Activated CD4-positive, alpha-beta T cell treated with anti-CD3 and anti-CD28 coated beads, Interleukin-2, amount 50 U/mL, for 48 hours (primary cell): ENCODE data around the gene SGSM2.
A peak's percentile ranks its signal among the peaks of the same experiment; 100 is the strongest.

ENCODE experiments used
- DNase-seq, 2 experiments: peaks; one replicate each; pipeline ENCODE4 v3.0.0-alpha.2; 2020

Gene SGSM2

DNA sequence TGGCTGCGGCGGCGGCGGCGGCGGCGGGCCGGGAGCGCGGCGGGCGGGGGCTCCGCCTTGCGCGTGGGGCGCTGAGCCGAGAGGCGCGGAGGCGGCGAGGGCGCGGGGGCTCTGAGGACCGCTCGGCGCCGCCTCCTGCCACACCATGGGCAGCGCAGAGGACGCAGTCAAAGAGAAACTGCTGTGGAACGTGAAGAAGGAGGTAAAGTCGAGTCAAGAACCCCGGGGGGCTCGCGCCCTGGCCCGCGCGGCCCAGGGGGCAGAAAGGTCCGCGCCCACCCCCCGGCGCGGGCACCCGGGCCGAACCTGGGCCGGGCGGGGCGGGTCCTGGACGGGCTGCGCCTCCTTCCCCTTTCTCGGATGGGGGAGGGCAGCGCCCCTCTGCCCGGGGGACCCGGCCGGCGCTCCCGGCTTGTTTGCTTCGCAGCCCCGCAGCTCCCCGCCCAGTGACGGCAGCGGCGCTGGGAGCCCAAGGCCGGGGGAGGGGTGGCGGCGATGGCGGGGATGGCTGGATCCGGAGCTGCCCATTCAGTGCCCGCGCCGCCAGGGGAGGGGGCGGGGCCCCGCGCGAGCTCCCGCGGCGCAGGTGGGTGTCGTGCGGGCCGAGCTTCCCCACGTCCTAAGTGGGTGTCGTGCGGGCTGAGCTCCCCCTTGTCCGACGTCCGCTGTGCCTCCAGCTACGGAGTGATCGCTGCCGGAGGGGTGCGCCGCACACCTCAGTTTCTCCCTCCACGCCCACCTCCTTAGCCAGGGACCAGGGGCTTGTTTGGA is 428 bp downstream of the SGSM2 start:
- DNase-seq = peak; percentile 61 to 71

DNA sequence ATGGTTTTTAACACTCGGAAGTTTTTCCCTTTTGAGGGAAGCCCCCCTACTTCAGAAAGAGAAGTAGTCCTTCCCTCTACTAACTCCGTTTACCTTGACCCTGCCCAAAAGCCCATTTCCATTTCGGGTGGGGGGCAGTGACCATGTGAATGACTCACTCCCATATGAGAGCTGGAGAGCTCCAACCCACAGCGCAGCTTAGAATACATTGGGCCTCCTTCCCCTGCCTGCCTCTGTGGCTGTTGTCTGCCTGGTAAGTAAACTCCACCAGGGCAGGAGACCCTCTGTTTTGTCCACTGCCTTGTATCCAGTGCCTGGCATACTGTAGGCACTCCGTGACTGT is 985 bp downstream of the SGSM2 start:
- DNase-seq = peak in 1 of 2 experiments; percentile 11

DNA sequence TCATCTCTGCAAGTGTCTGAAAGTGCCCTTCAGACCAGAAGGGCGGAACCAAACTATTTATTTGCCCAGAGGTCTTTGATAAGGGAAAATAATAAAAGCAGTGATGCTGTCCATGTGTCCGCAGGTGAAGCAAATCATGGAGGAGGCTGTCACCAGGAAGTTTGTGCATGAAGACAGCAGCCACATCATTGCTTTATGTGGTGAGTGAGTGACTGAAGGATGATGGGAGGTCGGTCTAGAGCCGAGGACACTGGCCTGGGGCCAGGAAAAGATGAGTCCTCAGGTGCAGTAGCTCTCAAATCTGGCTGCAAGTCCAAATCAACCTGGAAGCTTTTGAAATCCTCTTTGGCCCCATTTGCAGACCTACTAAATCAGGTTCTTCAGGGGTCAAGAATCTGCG is 6.1 kb downstream of the SGSM2 start:
- DNase-seq = peak; percentile 56 to 68

- DNase-seq = no peak
Measured at GRCh38 chr17:2344528-2344927, 7.2 kb downstream of the SGSM2 start.

- no peak for DNase-seq
Measured at GRCh38 chr17:2346475-2346874, 9.2 kb downstream of the SGSM2 start.

DNA sequence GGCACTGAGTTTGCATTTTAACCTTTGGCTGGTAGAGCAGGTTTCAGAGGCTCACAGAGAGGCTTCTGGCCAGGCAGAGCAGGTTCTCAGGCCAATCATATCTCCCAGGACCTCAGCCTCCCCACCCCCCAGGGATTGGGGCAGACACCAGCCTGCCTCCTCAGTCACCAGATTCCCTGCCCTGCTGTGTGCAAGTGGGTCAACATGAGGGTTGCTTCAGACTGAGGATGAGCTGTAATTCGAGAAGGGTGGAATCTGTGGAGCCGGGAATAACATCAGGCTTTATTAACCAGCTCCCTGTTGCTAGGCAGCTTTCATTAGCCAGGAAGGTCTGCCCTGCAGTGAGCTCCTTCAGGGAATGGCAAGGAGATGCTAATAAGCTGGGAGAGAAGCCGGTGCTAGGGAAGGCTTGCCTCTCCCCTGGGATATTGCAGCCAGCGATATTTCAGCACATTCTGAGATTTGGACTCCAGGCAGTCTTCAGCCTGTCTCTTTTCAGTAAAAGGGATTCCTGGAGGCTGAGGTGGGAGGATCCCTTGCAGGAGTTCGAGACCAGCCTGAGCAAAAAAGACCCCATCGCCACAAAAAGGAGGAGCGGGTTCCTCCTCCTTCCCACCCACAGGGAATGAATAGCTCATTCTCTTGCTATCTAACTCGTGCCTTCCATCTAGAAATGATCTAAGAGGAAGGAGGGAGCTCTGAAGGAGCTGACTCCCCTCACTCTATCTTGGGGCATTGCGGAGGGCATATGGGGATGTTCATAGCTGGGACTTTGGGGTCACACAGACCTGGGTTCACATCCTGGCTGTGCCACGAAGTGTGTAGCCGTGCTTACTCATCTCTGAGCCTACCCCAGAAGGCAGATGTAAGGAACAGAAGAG is 10.7 kb downstream of the SGSM2 start:
- no peak for DNase-seq

- DNase-seq = no peak
Measured at GRCh38 chr17:2351269-2351668, 14.0 kb downstream of the SGSM2 start.

DNA sequence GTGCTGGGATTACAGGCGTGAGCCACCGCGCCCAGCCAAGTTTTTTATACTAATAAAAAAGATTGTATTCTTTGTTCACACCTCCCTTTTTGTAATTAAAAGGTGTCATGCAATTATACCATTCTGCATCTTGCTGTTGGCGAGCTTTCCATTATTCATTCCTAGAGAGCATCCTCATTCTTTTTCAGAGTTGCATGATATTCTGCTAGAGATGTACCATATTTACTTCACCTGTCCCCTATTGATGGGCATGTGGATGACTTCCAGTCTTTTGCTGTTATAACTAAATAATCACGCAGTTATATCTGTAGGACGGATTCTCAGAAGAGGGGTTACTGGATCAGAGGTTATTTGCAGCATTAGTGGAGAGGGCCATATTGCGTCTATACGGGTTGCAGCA is 17.0 kb downstream of the SGSM2 start:
- no peak for DNase-seq

DNA sequence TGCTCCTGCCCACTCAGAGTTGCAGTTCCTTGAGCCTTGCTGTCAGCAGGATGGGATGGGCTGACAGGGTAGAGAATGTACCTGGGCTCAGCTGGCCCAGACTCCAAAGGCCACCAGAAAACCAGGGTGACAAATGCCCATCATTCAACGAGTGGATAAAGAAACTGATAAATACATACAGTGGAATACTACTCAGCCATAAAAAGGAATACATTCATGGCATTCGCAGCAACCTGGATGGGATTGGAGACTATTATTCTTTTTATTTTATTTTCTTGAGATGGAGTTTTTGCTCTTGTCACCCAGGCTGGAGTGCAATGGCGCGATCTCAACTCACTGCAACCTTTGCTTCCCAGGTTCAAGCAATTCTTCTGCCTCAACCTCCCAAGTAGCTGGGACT is 19.9 kb downstream of the SGSM2 start:
- DNase-seq = no peak

GRCh38 chr17:2357931-2358434 is 20.7 kb downstream of the SGSM2 start:
- no peak for DNase-seq

- no peak for DNase-seq
Measured at GRCh38 chr17:2361010-2361760, 23.9 kb downstream of the SGSM2 start.

DNA sequence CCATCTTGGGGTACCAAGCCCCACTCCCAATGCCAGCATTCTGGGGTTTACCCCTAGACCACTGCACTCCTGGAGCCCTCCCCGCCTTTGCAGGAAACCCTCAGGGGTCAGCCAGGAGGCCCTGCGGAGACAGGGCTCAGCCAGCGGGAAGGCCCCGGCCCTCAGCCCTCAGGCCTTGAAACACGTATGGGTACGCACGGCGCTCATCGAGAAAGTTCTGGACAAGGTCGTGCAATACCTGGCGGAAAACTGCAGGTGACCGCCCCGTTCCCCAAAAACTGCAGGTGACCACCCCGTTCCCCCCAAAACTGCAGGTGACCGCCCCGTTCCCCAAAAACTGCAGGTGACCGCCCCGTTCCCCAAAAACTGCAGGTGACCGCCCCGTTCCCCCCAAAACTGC is 24.7 kb downstream of the SGSM2 start:
- no peak for DNase-seq

GRCh38 chr17:2362416-2362815 is 25.1 kb downstream of the SGSM2 start:
- DNase-seq = no peak

DNA sequence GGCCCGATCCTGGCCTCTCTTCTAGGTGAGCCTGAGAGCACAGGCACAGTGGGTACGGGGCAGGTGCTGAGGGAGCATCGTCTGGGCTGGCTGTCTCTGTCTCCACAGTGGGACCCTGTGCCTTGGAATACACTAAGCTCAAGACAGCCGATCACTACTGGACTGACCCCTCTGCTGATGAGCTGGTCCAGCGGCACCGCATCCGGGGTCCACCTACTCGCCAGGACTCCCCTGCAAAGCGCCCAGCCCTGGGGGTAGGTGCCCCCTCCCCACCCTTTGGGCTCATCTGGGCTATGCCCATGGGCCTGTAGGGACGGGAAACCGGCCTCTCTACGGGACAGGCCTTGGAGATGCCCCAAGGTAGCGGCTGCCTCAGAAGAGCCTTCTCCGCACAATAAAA is 25.6 kb downstream of the SGSM2 start:
- no peak for DNase-seq

- no peak for DNase-seq
Measured at GRCh38 chr17:2363318-2363717, 26.0 kb downstream of the SGSM2 start.

DNA sequence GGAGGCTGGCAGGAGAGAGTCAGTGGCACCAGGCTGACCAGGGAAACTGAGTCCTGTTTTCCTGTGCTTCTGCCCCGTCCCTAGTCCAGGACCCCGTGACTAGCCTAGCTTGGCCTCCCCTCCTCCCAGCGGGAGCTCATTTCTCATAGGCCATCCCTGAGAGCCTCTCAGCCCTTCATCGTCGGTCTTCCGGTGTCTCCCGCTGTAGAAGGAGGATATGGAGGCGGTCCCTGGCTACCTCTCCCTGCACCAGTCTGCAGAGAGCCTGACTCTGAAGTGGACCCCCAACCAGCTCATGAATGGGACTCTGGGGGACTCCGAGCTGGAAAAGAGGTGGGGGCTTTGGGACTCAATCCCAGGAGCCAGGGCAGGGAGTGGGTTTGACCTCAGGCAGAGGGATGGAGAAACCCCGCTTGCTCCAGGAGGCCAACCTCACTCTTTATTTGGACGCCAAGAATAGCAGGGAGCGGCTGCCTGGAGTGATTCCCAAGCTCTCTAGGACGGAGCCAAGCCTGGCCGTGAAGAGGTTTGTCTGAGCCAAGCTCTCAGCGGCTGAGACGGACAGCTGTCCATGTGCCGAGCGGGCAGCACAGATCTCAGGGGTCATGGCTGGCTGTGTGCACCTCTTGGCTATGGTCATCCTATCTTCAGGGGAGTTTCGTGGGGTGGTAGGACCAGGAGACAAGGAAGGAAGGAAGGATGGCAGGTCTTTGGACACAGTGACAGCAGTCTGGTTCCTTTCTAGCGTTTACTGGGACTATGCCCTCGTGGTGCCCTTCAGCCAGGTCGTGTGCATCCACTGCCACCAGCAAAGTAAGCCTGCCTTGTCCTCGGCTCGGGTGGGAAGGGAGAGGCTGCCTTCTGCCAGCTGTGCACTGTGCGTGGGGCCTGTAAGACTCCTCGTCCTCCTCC is 26.8 kb downstream of the SGSM2 start:
- DNase-seq = no peak

DNA sequence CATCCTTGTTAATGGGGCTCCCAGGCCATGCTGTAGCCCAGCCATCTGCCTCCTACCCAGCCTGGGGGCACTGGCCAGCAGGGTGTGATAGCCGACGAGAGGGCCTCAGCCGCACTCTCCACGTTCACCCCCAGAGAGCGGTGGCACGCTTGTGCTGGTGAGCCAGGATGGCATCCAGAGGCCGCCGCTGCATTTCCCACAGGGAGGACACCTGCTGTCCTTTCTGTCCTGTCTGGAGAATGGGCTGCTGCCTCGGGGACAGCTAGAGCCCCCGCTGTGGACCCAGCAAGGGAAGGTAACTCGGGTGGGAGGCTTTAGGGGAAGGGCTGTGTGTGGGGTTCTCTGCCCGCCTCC is 27.4 kb downstream of the SGSM2 start:
- DNase-seq = no peak

GRCh38 chr17:2365132-2365531 is 27.8 kb downstream of the SGSM2 start:
- no peak for DNase-seq

GRCh38 chr17:2366747-2367494 is 29.6 kb downstream of the SGSM2 start:
- DNase-seq = no peak

- no peak for DNase-seq
Measured at GRCh38 chr17:2368359-2368758, 31.1 kb downstream of the SGSM2 start.

- no peak for DNase-seq
Measured at GRCh38 chr17:2369039-2369438, 31.7 kb downstream of the SGSM2 start.
